Measurements from ENCODE around the gene TRPV4. TPM values are rescaled to one million over a fixed set of nuclear protein-coding genes. Genes with fewer than 3 reads are reported as not detected.
"Not testable (repeated sequence)": the region's sequence is repeated elsewhere in the genome, so short reads cannot be mapped to it uniquely, and the experiment has no call there.

Gene TRPV4
- total and polyA plus RNA-seq, 9 of the 15 experiments (the other 6 are each of a cell fraction or from before 2014, with no cell fraction given), result 0.13 TPM; not detected in 8

DNA sequence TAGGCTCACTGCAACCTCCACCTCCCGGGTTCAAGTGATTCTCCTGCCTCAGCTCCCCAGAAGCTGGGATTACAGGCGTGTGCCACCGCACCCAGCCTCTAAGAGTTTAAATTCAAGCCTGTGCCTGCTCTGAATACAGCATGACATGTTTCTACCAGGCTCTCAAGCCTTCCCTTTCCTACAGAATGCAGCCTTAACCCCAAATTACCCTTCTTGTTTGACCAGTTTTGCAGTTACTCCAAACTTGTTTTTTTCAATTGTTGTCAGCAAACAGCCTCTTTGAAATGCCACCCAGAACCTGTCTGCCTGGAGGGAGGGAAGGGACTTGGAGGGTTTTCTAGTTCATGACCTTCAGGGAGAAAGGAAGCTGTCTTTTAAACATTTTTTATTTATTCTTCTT lies 31.7 kb upstream of the TRPV4 start (continued):
- TF ChIP-seq, protein P1, sequence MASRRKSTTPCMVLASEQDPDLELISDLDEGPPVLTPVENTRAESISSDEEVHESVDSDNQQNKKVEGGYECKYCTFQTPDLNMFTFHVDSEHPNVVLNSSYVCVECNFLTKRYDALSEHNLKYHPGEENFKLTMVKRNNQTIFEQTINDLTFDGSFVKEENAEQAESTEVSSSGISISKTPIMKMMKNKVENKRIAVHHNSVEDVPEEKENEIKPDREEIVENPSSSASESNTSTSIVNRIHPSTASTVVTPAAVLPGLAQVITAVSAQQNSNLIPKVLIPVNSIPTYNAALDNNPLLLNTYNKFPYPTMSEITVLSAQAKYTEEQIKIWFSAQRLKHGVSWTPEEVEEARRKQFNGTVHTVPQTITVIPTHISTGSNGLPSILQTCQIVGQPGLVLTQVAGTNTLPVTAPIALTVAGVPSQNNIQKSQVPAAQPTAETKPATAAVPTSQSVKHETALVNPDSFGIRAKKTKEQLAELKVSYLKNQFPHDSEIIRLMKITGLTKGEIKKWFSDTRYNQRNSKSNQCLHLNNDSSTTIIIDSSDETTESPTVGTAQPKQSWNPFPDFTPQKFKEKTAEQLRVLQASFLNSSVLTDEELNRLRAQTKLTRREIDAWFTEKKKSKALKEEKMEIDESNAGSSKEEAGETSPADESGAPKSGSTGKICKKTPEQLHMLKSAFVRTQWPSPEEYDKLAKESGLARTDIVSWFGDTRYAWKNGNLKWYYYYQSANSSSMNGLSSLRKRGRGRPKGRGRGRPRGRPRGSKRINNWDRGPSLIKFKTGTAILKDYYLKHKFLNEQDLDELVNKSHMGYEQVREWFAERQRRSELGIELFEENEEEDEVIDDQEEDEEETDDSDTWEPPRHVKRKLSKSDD (conservative IDR thresholded peaks at IDR 0.05; ENCODE audit: low read length), result no peak
- TF ChIP-seq TSC22D4 (tag; IDR thresholded peaks at IDR 0.05), result no peak

DNA sequence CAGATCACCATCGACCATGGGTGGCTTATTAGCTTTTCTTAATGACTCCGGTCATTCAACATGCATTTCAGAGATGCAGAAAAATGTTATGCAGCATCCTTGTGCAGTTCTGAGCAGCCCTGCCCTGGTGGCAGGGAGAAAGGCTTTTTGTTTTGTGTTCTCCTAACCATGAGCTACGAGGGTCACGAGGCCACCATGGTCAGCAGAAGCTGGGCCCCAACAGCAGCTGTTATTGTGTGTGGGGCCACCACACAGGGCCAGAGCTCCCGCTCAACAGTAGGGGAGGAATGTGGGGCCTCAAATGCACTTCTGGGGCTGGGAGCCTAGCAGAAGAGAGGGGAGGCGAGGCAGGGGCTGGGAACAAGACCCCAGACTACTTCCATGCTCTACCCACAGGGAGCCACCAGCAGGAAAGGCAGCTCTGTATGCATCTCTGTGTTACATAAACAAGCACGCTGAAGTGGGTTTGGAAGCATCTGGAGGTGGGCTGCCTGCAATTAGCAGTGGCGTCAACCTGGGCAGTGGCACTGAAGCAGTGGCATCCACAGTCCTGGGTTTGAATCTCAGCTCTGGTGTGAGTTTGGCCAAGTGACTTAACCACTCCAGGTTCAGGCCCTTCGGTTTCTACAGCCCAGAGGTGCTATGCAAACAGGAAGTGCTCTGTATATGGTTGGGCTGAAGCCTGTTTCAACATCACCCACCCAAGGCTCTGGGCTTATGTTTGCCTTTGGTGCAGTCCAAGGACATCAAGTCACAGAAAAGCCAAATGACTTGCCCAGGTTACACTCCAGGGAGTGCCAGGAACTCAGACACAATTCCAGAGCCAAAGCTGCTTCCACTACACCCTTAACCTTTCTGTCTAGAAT lies 30.9 kb upstream of the TRPV4 start:
- Histone ChIP-seq H3K27ac (ENCODE audit: extremely low read depth, low read depth, low read length) (no peak overlapping the region), H3K4me3 (no peak overlapping the region), H3K79me2 (ENCODE audit: control insufficient read depth, insufficient read depth, low read length) (no peaks in the 10 kb centered on the region), H3K27me3 (ENCODE audit: control insufficient read depth in 2 of 2, insufficient read depth in 2 of 2, low read length in 2 of 2) (peaks cover 0 to 14% of the 10 kb centered on the region in 2 experiments; a peak in 2 of 5 replicates), H2AFZ (ENCODE audit: low read depth, low read length) (no peak overlapping the region), H4K20me1 (replicated peaks; ENCODE audit: control insufficient read depth, insufficient read depth, low read length) (no peaks in the 10 kb centered on the region), H3K9me1 (ENCODE audit: control insufficient read depth, insufficient read depth, low read length) (no peaks in the 10 kb centered on the region), H3K4me2 (ENCODE audit: insufficient read depth, low read length) (no peak overlapping the region), H3K36me3 (ENCODE audit: control insufficient read depth, insufficient read depth, low read length) (no peaks in the 10 kb centered on the region), H3K9me3 (replicated peaks; ENCODE audit: control insufficient read depth, insufficient read depth, low read depth, low read length) (no peaks in the 10 kb centered on the region), H3K9ac (ENCODE audit: insufficient read depth in 1 of 2, low read depth in 2 of 2, low read length in 2 of 2) (no peak overlapping the region), H3K4me1 (replicated peaks in 1 of 2; ENCODE audit: control insufficient read depth in 2 of 2, insufficient read depth in 2 of 2, low read length in 2 of 2) (no peaks in the 10 kb centered on the region; a peak in 2 of 5 replicates)
- ATAC-seq (peak; percentile 54), DNase-seq (ENCODE audit: extremely low read depth in 1 of 4, low spot score in 3 of 4) (no peak), FAIRE-seq (peak; percentile 66)
- ChIA-PET CTCF (ENCODE audit: low intra/inter-chr PET ratio) (no interaction called here), POLR2A (interaction anchor here (0.6 kb wide), 1 partner anchor 178 kb away, joined by 3 read pairs; no protein-coding TSS in a partner anchor)
- in situ Hi-C loops (cut with MboI), result no loop called here
- intact Hi-C loops (cut with micrococcal nuclease), result no loop called here
- BruUV-seq (replicated peaks), result no TSS peak
- WGBS (ENCODE audit: insufficient coverage, low coverage, missing lambda C conversion rate), result 29% methylated on average over 9 of the region's 9 CpGs
- TF ChIP-seq SPI1 (IDR thresholded peaks at IDR 0.05; ENCODE audit: borderline replicate concordance, low read depth, low read length), result peak; percentile 58; the same call in 1 of the 2 replicates
- TF ChIP-seq KLF1 (tag; IDR thresholded peaks at IDR 0.05), result no peak

DNA sequence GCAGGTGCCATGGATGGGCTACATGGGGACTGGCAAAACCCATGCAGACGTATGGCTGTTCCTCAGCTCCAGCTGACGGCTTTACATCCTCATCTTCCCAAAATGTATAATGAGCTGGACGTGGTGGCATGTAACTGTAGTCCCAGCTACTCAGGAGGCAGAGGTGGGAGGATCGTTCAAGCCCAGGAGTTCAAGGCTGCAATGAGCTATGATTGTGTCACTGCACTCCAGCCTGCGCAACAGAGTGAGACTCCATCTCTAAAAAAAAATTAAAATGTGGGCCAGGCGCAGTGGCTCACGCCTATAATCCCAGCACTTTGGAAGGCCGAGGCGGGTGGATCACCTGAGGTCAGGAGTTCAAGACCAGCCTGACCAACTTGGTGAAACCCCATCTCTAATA lies 29.3 kb upstream of the TRPV4 start:
- H3K79me2 ChIP-seq (ENCODE audit: control insufficient read depth, insufficient read depth, low read length); H3K9ac ChIP-seq (ENCODE audit: insufficient read depth in 1 of 2, low read depth in 2 of 2, low read length in 2 of 2); H2AFZ ChIP-seq (ENCODE audit: low read depth, low read length); FAIRE-seq; H3K4me2 ChIP-seq (ENCODE audit: insufficient read depth, low read length); H3K4me1 ChIP-seq (replicated peaks in 1 of 2; ENCODE audit: control insufficient read depth in 2 of 2, insufficient read depth in 2 of 2, low read length in 2 of 2); ATAC-seq; CTCF ChIA-PET (ENCODE audit: low intra/inter-chr PET ratio); in situ Hi-C loops (cut with MboI); intact Hi-C loops (cut with micrococcal nuclease); H3K4me3 ChIP-seq; DNase-seq (ENCODE audit: extremely low read depth in 1 of 4, low spot score in 3 of 4); H3K9me3 ChIP-seq (replicated peaks; ENCODE audit: control insufficient read depth, insufficient read depth, low read depth, low read length); BruUV-seq (replicated peaks); H3K27ac ChIP-seq (ENCODE audit: extremely low read depth, low read depth, low read length); H3K9me1 ChIP-seq (ENCODE audit: control insufficient read depth, insufficient read depth, low read length); H4K20me1 ChIP-seq (replicated peaks; ENCODE audit: control insufficient read depth, insufficient read depth, low read length); H3K36me3 ChIP-seq (ENCODE audit: control insufficient read depth, insufficient read depth, low read length); POLR2A ChIA-PET: not testable (repeated sequence)
- 42% methylated on average over 9 of the region's 9 CpGs for WGBS (ENCODE audit: insufficient coverage, low coverage, missing lambda C conversion rate)
- H3K27me3 ChIP-seq (ENCODE audit: control insufficient read depth in 2 of 2, insufficient read depth in 2 of 2, low read length in 2 of 2), result peaks cover 0 to 14% of the 10 kb centered on the region in 2 experiments; a peak in 2 of 5 replicates
